ENCODE data around the gene PRKCA.

Gene PRKCA

GRCh38 chr17:66727634-66728570 lies 425.5 kb downstream of the PRKCA start:
- peak; percentile 27 for DNase-seq

GRCh38 chr17:66730461-66730923 lies 428.1 kb downstream of the PRKCA start:
- no peak for DNase-seq

GRCh38 chr17:66733759-66734158 lies 431.3 kb downstream of the PRKCA start:
- no peak for DNase-seq

GRCh38 chr17:66734186-66734943 lies 432.0 kb downstream of the PRKCA start:
- no peak for DNase-seq

- DNase-seq: no peak
Observed at GRCh38 chr17:66737524-66737923, 435.1 kb downstream of the PRKCA start.

GRCh38 chr17:66738301-66738700 lies 435.9 kb downstream of the PRKCA start:
- no peak for DNase-seq

- no peak for DNase-seq
Observed at GRCh38 chr17:66739553-66739952, 437.1 kb downstream of the PRKCA start.

- no peak for DNase-seq
Observed at GRCh38 chr17:66740226-66740625, 437.8 kb downstream of the PRKCA start.

- DNase-seq: no peak
Observed at GRCh38 chr17:66743511-66743910, 441.1 kb downstream of the PRKCA start.

- DNase-seq: no peak
Observed at GRCh38 chr17:66746736-66747135, 444.3 kb downstream of the PRKCA start.

GRCh38 chr17:66747578-66748275 lies 445.3 kb downstream of the PRKCA start:
- DNase-seq: no peak

GRCh38 chr17:66748578-66748977 lies 446.2 kb downstream of the PRKCA start:
- no peak for DNase-seq

GRCh38 chr17:66749217-66749832 lies 446.9 kb downstream of the PRKCA start:
- DNase-seq: no peak

- no peak for DNase-seq
Observed at GRCh38 chr17:66750116-66750515, 447.7 kb downstream of the PRKCA start.

GRCh38 chr17:66750781-66751543 lies 448.5 kb downstream of the PRKCA start:
- no peak for DNase-seq

- no peak for DNase-seq
Observed at GRCh38 chr17:66751771-66752170, 449.4 kb downstream of the PRKCA start.

- DNase-seq: no peak
Observed at GRCh38 chr17:66752411-66752810, 450.0 kb downstream of the PRKCA start.

GRCh38 chr17:66753126-66753920 lies 450.9 kb downstream of the PRKCA start:
- DNase-seq: no peak

- no peak for DNase-seq
Observed at GRCh38 chr17:66755101-66755943, 452.9 kb downstream of the PRKCA start.

GRCh38 chr17:66755944-66756290 lies 453.5 kb downstream of the PRKCA start:
- DNase-seq: no peak

Data from NCI-H446 treated with DMSO at 0.1 percent for 48 hours (cell line).